HAP-1 (cell line): ENCODE data around the gene MINK1.
A peak's percentile ranks its signal among the peaks of the same experiment; 100 is the strongest.

Experiments used
- DNase-seq, 2 experiments: peaks; one replicate each; pipeline ENCODE4 v3.0.0-alpha.2; 2016 to 2020; ENCODE audit warnings: low spot score in 2 of 2
- H3K27me3 ChIP-seq: fragments of 250-450 bp; sonication (Bioruptor Pico); 2 replicates; pipeline ENCODE4 v1.5.1; 2020; ENCODE audit warnings: low read depth, mild to moderate bottlenecking, moderate library complexity
- H3K36me3 ChIP-seq: fragments of 250-450 bp; sonication (Bioruptor Pico); replicated peaks from 2 replicates; pipeline ENCODE4 v1.5.1; 2020; ENCODE audit warnings: mild to moderate bottlenecking
- H3K4me1 ChIP-seq: fragments of 250-450 bp; sonication (Bioruptor Pico); 2 replicates; pipeline ENCODE4 v1.5.1; 2020; ENCODE audit warnings: mild to moderate bottlenecking
- H3K4me3 ChIP-seq: fragments of 250-450 bp; sonication (Bioruptor Pico); 2 replicates; pipeline ENCODE4 v1.5.1; 2020; ENCODE audit warnings: mild to moderate bottlenecking, moderate library complexity
- H3K9me3 ChIP-seq: fragments of 250-450 bp; sonication (Bioruptor Pico); 2 replicates; pipeline ENCODE4 v1.5.1; 2020; ENCODE audit warnings: mild to moderate bottlenecking, moderate library complexity
- in situ Hi-C: fragments of 300-500 bp; cut with MboI; formaldehyde crosslinking; loops from 3 replicates; pipeline ENCODE4 v1.14.3; 2020; ENCODE audit warnings: low sequenced_read_pairs, inconsistent platforms, mixed read lengths

The MINK1 gene

DNA sequence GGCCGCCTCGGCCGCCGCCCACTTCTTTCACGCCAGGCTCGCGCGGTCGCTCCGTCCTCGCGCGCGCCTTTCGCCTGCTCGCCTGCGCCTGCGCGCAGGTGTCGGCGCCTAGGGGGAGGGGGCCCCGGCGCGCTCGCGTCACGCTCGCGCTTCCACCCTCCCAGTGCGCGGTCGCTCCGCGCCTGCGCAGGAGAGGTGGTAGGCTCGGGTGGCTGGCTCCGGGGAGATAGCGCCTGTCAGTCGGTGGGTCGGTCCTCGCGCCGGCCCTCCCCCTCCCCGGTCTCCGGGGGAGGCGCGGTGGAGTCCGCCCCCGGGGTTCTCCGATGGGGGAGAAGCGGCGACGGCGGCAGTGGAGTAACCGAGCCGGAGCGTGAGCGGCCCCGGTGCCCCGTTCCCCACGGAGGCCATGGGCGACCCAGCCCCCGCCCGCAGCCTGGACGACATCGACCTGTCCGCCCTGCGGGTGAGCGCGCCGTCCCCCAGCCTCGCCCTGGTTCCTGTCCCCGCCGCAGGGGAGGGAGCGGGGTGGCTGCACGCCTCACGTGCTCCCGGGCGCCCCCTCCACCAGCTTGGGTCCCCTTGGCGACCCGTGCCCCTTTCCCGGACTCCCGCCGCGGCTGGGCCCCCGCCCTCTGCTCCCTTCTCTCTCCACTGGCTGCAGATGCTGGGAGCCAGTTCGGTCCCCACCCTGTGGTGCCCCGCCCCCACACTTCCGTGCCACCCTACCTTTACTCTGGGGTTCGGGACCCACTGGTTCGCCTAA is at the start of gene MINK1:
Gene MINK1 (plus strand): TSS at position 163 of the 763 bp plus-strand sequence. CDS start 244 bp downstream, at position 407.
- Histone ChIP-seq H3K27me3 (no peaks in the 10 kb centered on the region), H3K36me3 (peaks cover 3% of the 10 kb centered on the region), H3K4me3 (peak within 1 kb of the TSS; percentile 93), H3K9me3 (no peaks in the 10 kb centered on the region), H3K4me1 (peaks cover 4% of the 10 kb centered on the region; the same call in 1 of the 2 replicates)
- in situ Hi-C loops = no loop called here
- DNase-seq = peak; percentile 90 to 100

DNA sequence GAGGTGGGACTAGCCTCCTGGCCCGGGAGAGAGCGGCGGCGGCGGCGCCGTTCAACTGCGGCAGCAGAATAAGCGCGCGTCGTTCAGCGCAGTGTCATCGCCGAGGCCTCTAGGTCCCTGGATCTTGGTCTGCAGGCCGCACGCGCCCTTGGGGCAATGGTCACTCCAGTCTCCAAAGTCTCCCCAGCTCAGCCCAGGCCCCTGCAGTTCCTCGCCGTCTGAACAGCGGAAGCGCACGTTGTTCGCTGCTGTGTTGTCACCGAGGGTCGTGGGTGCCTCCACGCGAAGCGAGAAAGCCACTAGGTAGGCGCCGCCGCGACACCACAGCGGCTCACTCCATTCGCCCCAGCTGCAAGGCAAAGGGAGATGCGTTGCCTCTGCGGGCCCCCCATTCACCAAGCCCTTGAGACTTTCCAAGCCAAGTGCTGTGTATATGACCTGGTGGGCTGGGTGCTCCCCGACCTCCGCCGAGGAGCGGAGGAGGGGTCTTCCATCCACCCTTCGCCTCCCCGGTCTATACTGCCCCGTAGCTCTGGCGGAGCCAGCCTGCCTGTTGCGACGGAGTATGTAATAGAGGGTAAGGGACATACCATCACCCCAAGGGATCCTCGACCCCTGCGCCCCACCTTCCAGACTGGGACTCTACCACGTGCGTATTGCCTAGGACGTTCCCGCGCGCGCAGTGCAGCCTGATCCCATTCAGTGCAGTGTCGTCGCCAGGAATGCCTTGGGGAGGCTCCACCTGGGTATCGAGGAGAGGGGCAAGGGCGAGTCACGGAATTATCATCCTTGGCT is 47.6 kb upstream of the MINK1 start:
- H3K27me3 ChIP-seq = 0 out of 2 replicates have a peak, but pooled peaks cover 2% of the 10 kb centered on the region

DNA sequence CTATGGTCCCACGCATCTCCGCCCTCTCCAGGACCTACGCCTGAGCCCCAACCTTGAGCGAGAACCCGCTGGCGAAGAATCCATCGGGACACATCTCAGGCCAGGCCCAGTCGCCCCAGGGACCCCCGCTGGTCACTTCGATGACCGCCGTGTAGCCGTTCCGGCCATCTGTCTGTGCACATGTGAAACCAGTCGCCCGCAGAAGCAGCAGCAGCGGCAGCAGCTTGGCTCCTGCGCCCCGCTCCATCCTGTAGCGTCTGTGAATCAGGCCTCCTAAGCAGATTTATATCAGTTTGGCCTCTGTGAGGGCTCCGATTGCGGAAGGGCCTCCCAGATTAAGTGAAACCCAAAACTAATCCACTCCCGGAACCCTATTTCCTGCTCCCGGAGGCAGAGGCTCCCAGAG is 47.0 kb upstream of the MINK1 start, which contains the start of gene VMO1:
Gene VMO1 (minus strand): TSS at position 259 of the 406 bp plus-strand sequence. CDS start 12 bp downstream, at position 247.
- in situ Hi-C loops = no loop called here
- 0 out of 2 replicates have a peak, but pooled peaks cover 2% of the 10 kb centered on the region for H3K27me3 ChIP-seq
- peaks cover 15% of the 10 kb centered on the region for H3K4me1 ChIP-seq
- H3K9me3 ChIP-seq = peaks cover 3% of the 10 kb centered on the region; the same call in 1 of the 2 replicates
- no peak within 1 kb of the TSS for H3K4me3 ChIP-seq
- DNase-seq = no peak
- no peaks in the 10 kb centered on the region for H3K36me3 ChIP-seq

More for the DNA sequence above, 47.6 kb upstream of the MINK1 start:
- DNase-seq = no peak
- Histone ChIP-seq H3K36me3 (no peaks in the 10 kb centered on the region), H3K4me1 (peaks cover 15% of the 10 kb centered on the region), H3K4me3 (no peak overlapping the region), H3K9me3 (peaks cover 3% of the 10 kb centered on the region; the same call in 1 of the 2 replicates)
- in situ Hi-C loops = no loop called here

DNA sequence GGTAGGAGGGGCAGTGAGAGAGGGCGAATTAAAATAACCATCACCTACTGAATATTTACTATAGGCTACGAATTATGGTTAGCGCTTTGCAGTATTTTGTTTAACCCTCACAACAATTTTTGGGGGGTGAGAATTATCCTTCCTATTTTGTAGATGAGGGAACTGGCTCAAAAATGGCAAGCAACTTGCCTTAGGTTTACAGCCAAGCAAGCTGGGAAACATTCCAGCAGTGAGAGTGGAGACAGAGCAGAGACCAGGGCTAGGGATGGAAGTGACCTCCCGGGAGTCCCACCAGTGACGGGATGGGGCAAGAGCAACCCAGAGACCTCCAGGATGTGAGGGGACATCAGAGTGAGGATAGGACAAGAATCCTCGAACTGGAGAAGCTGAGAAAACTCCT is 46.6 kb upstream of the MINK1 start:
- no peak for DNase-seq
- Histone ChIP-seq H3K9me3 (peaks cover 3% of the 10 kb centered on the region; the same call in 1 of the 2 replicates), H3K4me3 (no peak overlapping the region), H3K4me1 (peaks cover 15% of the 10 kb centered on the region), H3K27me3 (0 out of 2 replicates have a peak, but pooled peaks cover 2% of the 10 kb centered on the region), H3K36me3 (no peaks in the 10 kb centered on the region)
- in situ Hi-C loops = no loop called here

DNA sequence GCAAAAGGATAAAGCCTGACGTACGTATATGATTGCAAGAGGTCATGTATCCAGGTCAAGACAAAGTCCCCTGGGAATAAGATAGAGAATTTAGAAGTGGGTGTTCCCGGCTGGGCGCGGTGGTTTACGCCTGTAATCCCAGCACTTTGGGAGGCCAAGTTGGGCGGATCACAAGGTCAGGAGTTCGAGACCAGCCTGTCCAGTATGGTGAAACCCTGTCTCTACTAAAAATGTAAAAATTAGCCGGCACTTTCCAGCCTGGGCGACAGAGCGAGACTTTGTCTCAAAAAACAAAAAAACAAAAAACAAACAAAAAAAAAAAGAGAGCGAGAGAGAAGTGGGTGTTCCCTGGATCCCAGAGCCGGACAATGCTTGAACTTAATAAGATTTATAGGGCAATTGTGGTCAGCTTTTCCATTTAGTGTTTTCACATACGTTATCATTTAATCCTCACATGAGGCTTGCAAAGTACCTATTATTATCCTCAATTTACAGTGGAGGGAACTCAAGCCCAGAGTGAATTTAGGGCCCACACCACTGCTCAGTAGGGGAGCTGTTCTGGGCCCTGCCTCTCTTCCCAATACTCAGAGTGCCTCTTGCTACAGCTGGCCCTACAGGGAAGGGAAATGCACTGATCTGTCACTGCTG is 44.9 kb upstream of the MINK1 start:
- in situ Hi-C loops = no loop called here
- Histone ChIP-seq H3K4me3 (no peak overlapping the region), H3K4me1 (peaks cover 15% of the 10 kb centered on the region), H3K9me3 (peaks cover 3% of the 10 kb centered on the region; the same call in 1 of the 2 replicates), H3K27me3 (0 out of 2 replicates have a peak, but pooled peaks cover 2% of the 10 kb centered on the region), H3K36me3 (no peaks in the 10 kb centered on the region)
- DNase-seq = no peak

DNA sequence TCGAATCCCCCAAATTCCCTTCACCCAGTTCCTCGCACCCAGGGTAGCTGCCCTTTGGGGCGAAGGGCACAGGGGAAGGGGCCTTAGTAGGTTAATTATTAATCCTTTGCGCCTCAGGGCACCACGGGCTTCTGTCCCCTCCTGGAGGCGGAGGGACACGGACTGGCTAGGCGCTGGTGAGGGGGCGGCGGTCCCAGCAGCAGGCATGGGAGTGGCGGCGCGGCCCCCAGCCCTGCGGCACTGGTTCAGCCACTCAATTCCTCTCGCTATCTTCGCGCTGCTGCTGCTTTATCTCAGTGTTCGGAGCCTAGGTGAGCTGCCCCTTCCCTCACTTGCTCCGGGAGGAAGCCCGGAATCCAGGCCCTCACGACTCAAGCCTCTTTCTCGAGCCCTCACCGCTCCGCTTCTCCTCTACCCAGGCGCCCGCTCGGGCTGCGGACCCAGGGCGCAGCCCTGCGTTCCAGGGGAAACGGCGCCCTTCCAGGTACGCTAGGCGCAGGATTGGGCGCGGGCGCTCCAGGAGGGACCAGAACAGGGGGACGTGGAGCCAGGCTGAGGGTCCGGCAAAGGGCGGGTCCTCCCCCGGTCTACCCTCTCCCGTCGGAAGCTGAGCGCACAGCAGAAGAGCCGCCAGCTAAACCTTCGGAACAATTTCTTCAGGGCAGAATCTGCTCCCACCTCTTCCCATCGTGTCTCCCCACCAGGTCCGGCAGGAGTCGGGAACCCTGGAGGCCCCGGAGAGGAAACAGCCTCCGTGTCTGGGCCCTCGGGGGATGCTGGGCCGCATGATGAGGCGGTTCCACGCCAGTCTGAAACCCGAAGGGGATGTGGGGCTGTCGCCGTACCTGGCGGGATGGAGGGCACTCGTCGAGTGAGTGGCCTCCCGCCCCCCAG is 44.1 kb upstream of the MINK1 start, which contains the start of gene GLTPD2:
Gene GLTPD2 (plus strand): TSS at position 158 of the 894 bp plus-strand sequence. CDS start 48 bp downstream, at position 206.
- in situ Hi-C loops = no loop called here
- H3K9me3 ChIP-seq = peaks cover 3% of the 10 kb centered on the region; the same call in 1 of the 2 replicates
- peak within 1 kb of the TSS; percentile 37 for H3K4me3 ChIP-seq
- H3K4me1 ChIP-seq = peaks cover 15% of the 10 kb centered on the region
- DNase-seq = no peak
- no peaks in the 10 kb centered on the region for H3K27me3 ChIP-seq
- no peaks in the 10 kb centered on the region for H3K36me3 ChIP-seq

DNA sequence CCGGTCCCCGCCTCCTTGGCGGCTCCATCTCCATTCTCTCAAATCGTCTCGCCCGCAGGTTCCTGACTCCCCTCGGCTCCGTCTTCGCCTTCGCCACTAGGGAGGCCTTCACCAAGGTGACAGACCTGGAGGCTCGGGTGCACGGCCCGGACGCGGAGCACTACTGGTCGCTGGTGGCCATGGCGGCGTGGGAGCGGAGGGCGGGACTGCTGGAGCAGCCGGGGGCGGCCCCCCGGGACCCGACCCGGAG is 43.5 kb upstream of the MINK1 start:
- no peak for DNase-seq
- in situ Hi-C loops = no loop called here
- Histone ChIP-seq H3K4me1 (peaks cover 15% of the 10 kb centered on the region), H3K9me3 (peaks cover 3% of the 10 kb centered on the region; the same call in 1 of the 2 replicates), H3K4me3 (peak overlapping the region; percentile 37), H3K27me3 (no peaks in the 10 kb centered on the region), H3K36me3 (no peaks in the 10 kb centered on the region)

DNA sequence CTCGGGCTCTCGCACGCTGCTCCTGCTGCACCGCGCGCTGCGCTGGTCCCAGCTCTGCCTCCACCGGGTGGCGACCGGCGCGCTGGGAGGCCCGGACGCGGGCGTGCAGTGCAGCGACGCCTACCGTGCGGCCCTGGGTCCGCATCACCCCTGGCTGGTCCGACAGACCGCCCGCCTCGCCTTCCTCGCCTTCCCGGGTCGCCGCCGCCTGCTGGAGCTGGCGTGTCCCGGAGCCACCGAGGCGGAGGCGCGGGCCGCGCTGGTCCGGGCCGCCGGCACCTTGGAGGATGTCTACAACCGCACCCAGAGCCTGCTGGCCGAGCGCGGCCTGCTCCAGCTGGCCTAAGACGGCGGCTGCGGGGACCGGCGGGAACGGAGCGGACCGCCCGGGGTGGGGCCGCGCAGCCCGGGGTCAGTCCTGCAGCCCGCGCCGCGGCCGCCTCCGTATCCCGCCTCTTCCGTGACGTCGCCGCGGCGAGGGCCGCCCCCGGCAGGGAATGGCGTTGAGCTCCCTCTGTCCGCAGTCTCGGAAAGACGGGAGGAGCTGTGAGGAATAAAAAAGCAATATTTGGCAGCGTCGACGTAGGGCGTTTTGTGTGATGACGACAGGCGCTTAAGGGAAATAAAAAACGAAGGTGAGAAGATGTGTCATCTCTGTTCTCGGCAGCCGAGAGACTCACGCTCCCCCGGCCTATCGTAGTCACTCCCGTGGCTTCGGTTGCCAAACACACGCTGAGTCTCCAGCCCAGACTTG is 43.0 kb upstream of the MINK1 start:
- no peaks in the 10 kb centered on the region for H3K36me3 ChIP-seq
- no peaks in the 10 kb centered on the region for H3K27me3 ChIP-seq
- DNase-seq = peak; percentile 81 to 89
- peaks cover 3% of the 10 kb centered on the region; the same call in 1 of the 2 replicates for H3K9me3 ChIP-seq
- in situ Hi-C loops = no loop called here
- peaks cover 15% of the 10 kb centered on the region for H3K4me1 ChIP-seq
- H3K4me3 ChIP-seq = peak overlapping the region; percentile 37

DNA sequence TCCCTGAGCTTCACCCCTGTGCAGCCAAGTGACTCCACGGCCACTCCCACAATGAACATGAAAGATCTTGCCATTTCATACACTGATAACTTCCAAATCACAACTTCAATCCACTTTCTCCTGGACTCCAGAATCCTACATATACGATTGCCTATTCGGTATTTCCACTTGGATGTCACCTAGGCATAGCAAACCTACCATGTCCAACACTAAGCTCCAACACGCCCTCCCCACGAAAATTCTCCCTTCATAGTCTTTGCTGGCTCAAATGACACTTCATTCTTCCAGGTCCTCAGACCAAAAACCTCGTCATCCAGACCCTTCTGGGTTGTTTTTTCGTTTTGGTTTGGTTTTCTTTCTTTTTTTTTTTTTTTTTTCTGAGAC is 42.4 kb upstream of the MINK1 start:
- H3K36me3 ChIP-seq = no peaks in the 10 kb centered on the region
- DNase-seq = no peak
- peaks cover 15% of the 10 kb centered on the region for H3K4me1 ChIP-seq
- H3K27me3 ChIP-seq = no peaks in the 10 kb centered on the region
- in situ Hi-C loops = no loop called here
- peaks cover 3% of the 10 kb centered on the region; the same call in 1 of the 2 replicates for H3K9me3 ChIP-seq
- H3K4me3 ChIP-seq = peak overlapping the region; percentile 37

DNA sequence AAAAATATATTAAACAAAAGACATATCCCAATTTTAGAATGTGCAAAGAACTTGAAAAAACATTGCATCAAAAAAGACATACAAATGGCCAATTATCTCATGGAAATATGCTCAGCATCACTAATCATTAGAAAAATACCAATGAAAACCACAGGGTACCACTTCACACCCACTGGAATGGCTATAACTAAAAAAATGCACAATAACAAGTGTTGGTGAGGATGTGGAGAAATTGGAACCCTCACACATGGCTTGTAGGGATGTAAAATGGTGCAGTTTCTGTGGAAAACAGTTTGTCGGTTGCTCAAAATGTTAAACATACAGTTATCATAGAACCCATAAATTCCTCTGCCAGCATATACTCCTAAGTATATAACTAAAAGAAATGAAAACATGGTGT is 38.0 kb upstream of the MINK1 start:
- Histone ChIP-seq H3K9me3 (no peaks in the 10 kb centered on the region), H3K36me3 (peaks cover 22% of the 10 kb centered on the region), H3K4me3 (no peak overlapping the region), H3K4me1 (peaks cover 6% of the 10 kb centered on the region), H3K27me3 (no peaks in the 10 kb centered on the region)
- in situ Hi-C loops = no loop called here
- DNase-seq = no peak

DNA sequence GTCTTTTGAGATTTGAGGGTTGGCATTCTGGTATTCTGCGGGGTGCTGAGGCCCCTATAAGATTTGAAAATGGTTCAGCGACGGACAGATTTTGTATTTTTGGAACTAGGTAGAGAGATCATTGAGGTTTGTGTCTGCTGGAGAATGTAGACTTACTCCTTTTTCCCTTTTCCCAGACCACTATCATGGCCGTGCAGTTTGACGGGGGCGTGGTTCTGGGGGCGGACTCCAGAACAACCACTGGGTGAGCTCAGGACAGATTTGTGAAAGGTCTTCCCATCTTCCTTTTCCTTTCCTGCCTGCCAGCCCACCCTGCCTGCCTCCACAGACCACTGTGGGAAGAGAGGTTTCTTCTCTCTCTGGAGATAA is 36.6 kb upstream of the MINK1 start:
- in situ Hi-C loops = no loop called here
- Histone ChIP-seq H3K27me3 (no peaks in the 10 kb centered on the region), H3K9me3 (no peaks in the 10 kb centered on the region), H3K36me3 (peaks cover 22% of the 10 kb centered on the region), H3K4me3 (peak overlapping the region; percentile 96), H3K4me1 (peaks cover 6% of the 10 kb centered on the region)
- DNase-seq = peak; percentile 45 to 75

DNA sequence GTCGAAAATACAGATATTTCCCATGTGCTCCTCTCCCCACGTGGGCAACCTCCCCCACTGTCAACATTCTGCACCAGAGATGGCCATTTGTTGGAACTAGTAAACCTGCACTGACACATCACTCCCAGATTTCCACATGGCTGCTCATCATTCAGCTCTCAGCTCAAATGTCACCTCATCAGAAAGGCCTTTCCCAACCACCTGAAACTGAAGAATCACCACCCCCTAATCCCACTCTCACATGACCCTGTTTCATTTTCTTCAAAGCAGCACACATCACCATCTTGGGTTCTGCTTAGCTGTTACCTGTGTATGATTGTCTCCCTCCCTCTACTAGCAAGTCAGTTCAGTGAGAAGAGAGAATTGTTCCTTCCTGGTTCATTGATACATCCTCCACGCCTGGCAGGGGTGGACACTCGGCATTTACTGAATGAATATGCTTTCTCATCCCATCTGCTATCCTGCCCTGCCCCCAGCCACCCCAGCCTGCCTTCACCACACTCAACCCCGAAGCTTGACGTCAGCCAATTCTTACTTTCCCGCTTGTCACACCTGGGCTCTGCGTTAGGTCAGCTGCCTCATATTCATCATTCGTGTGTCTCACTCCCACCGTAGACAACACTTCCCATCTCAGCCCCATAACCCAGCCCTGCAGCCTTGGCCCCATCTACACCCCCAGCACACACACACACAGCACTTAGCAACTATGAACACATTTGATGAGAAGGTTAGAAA is 32.5 kb upstream of the MINK1 start:
- in situ Hi-C loops = no loop called here
- H3K27me3 ChIP-seq = no peaks in the 10 kb centered on the region
- H3K9me3 ChIP-seq = no peaks in the 10 kb centered on the region
- no peak overlapping the region for H3K4me3 ChIP-seq
- peaks cover 6% of the 10 kb centered on the region for H3K4me1 ChIP-seq
- H3K36me3 ChIP-seq = peaks cover 22% of the 10 kb centered on the region
- no peak for DNase-seq
